GM23338 (cell line): Measurements from ENCODE around the gene CNST. TPM values are rescaled to one million over a fixed set of nuclear protein-coding genes. Genes with fewer than 3 reads are reported as not detected.

Experiments
- ATAC-seq: fragments of 200-7000 bp; cut with Tn5 transposase; 3 replicates; pipeline ENCODE4 v1.9.1; 2020
- DNase-seq: peaks from one replicate; pipeline ENCODE4 v3.0.0-alpha.2; 2015; ENCODE audit warnings: low spot score
- H2AFZ ChIP-seq: fragments of 200-600 bp; sonication (generic); 2 replicates; pipeline ENCODE4 v1.8.0; 2016; ENCODE audit warnings: antibody characterized with exemption, mild to moderate bottlenecking, moderate library complexity
- H3F3A ChIP-seq: fragments of 200-600 bp; sonication (generic); replicated peaks from 2 replicates; pipeline ENCODE4 v1.8.0; 2017; ENCODE audit warnings: antibody characterized with exemption, mixed run types, low read depth
- H3K27ac ChIP-seq: fragments of 200-600 bp; sonication (generic); 2 replicates; pipeline ENCODE4 v1.6.1; 2016; ENCODE audit warnings: low read depth
- H3K27me3 ChIP-seq: fragments of 200-600 bp; sonication (generic); 2 replicates; pipeline ENCODE4 v1.8.0; 2016; ENCODE audit warnings: mild to moderate bottlenecking, mixed run types, moderate library complexity; ENCODE audit not compliant: insufficient read depth
- H3K36me3 ChIP-seq: fragments of 200-600 bp; sonication (generic); 2 replicates; pipeline ENCODE4 v1.8.0; 2016; ENCODE audit warnings: mild to moderate bottlenecking; ENCODE audit not compliant: insufficient read depth
- H3K4me1 ChIP-seq: fragments of 200-600 bp; sonication (generic); 2 replicates; pipeline ENCODE4 v1.8.0; 2016; ENCODE audit warnings: mild to moderate bottlenecking, moderate library complexity; ENCODE audit not compliant: insufficient read depth
- H3K4me2 ChIP-seq: fragments of 200-600 bp; sonication (generic); 2 replicates; pipeline ENCODE4 v1.7.1; 2017; ENCODE audit warnings: mixed run types
- H3K4me3 ChIP-seq: fragments of 200-600 bp; sonication (generic); 2 replicates; pipeline ENCODE4 v1.6.1; 2016; ENCODE audit warnings: mixed run types
- H3K79me2 ChIP-seq: fragments of 200-600 bp; sonication (generic); replicated peaks from 2 replicates; pipeline ENCODE4 v1.8.0; 2017; ENCODE audit warnings: mild to moderate bottlenecking; ENCODE audit not compliant: insufficient read depth
- H3K9me2 ChIP-seq: fragments of 200-600 bp; sonication (generic); 2 replicates; pipeline ENCODE4 v1.8.0; 2017; ENCODE audit not compliant: insufficient read depth
- H4K20me1 ChIP-seq: fragments of 200-600 bp; sonication (generic); replicated peaks from 2 replicates; pipeline ENCODE4 v1.8.0; 2017; ENCODE audit warnings: mild to moderate bottlenecking; ENCODE audit not compliant: insufficient read depth
- H3K27ac Mint-ChIP-seq: 2 replicates; pipeline ENCODE4 v1.8.0; 2020; ENCODE audit warnings: inconsistent platforms, mild to moderate bottlenecking, moderate library complexity, mixed read lengths
- H3K27me3 Mint-ChIP-seq: 3 replicates; pipeline ENCODE4 v1.8.0; 2022; ENCODE audit warnings: low read depth, mild to moderate bottlenecking, moderate library complexity, mixed read lengths, inconsistent platforms; ENCODE audit not compliant: insufficient read depth, poor library complexity
- H3K36me3 Mint-ChIP-seq: 3 replicates; pipeline ENCODE4 v1.8.0; 2021; ENCODE audit warnings: low read depth, mild to moderate bottlenecking, inconsistent platforms, moderate library complexity, mixed read lengths
- H3K4me1 Mint-ChIP-seq: 3 replicates; pipeline ENCODE4 v1.8.0; 2020; ENCODE audit warnings: mild to moderate bottlenecking, inconsistent platforms, mixed read lengths
- H3K4me3 Mint-ChIP-seq: 3 replicates; pipeline ENCODE4 v1.8.0; 2021; ENCODE audit warnings: moderate library complexity, mild to moderate bottlenecking, inconsistent platforms, mixed read lengths
- H3K9me3 Mint-ChIP-seq: 3 replicates; pipeline ENCODE4 v1.8.0; 2020; ENCODE audit warnings: moderate library complexity, mild to moderate bottlenecking, inconsistent platforms, mixed read lengths
- CREB1 ChIP-seq: fragments of 250-450 bp; sonication (Bioruptor Pico); IDR thresholded peaks from 2 replicates; pipeline ENCODE4 v1.5.0; 2020; ENCODE audit warnings: low read depth, mild to moderate bottlenecking, moderate library complexity
- CTCF ChIP-seq, 2 experiments: fragments of 200-600 bp in 1 of 2; sonication (generic) in 1 of 2; conservative IDR thresholded peaks; 2 replicates each; pipeline versions ENCODE4 v1.5.1 to v1.6.1; 2016 to 2017; ENCODE audit warnings: antibody characterized with exemption in 2 of 2, low read depth in 2 of 2, mild to moderate bottlenecking in 2 of 2, moderate library complexity in 1 of 2
- ETS1 ChIP-seq: IDR thresholded peaks from 2 replicates; pipeline ENCODE4 v1.6.1; 2016; ENCODE audit warnings: antibody characterized with exemption
- NANOG ChIP-seq: IDR thresholded peaks from 2 replicates; pipeline ENCODE4 v1.6.1; 2016; ENCODE audit warnings: antibody characterized with exemption, borderline replicate concordance
- POLR2AphosphoS5 ChIP-seq: IDR thresholded peaks from 2 replicates; pipeline ENCODE4 v1.6.1; 2016; ENCODE audit warnings: antibody characterized with exemption, low read depth
- REST ChIP-seq: IDR thresholded peaks from one replicate; pipeline ENCODE4 v1.6.1; 2018; ENCODE audit warnings: antibody characterized with exemption; ENCODE audit not compliant: unreplicated experiment
- ZNF114 ChIP-seq: fragments of 250-450 bp; sonication (Bioruptor Pico); IDR thresholded peaks from 2 replicates; pipeline ENCODE4 v1.5.0; 2020; ENCODE audit warnings: mild to moderate bottlenecking, moderate library complexity
- ZNF331 ChIP-seq: fragments of 250-450 bp; sonication (Bioruptor Pico); IDR thresholded peaks from 2 replicates; pipeline ENCODE4 v1.5.0; 2020; ENCODE audit warnings: low read depth, mild to moderate bottlenecking, moderate library complexity
- ZNF462 ChIP-seq: fragments of 250-450 bp; sonication (Bioruptor Pico); IDR thresholded peaks from 2 replicates; pipeline ENCODE4 v1.5.0; 2020; ENCODE audit warnings: mild to moderate bottlenecking, moderate library complexity
- polyA plus RNA-seq: library from polyadenylated mRNA; unstranded; fragments of >200 nt; fragmentation: Nextera tagmentation; extraction: Ambion mirVana; gene quantifications from 2 replicates; pipeline ENCODE4 v1.2.1, GENCODE V29; 2016
- total RNA-seq: library from RNA; depleted of rRNA; stranded (reverse); fragments of >200 nt; shearing (Covaris generic); gene quantifications from 2 replicates; pipeline ENCODE4 v1.2.3, GENCODE V29; 2014

Gene CNST
- total and polyA plus RNA-seq, 2 experiments from 2014 or later = 8.1 to 17.6 TPM

GRCh38 chr1:246640747-246641146 is 74.5 kb downstream of the CNST start:
- Histone ChIP-seq H3K9me2 (no peaks in the 10 kb centered on the region), H3K27ac (no peak overlapping the region), H3K79me2 (no peaks in the 10 kb centered on the region; the same call in 1 of the 2 replicates), H3F3A (no peaks in the 10 kb centered on the region), H3K36me3 (no peaks in the 10 kb centered on the region), H3K27me3 (no peaks in the 10 kb centered on the region), H3K4me3 (no peak overlapping the region), H2AFZ (no peak overlapping the region), H4K20me1 (no peaks in the 10 kb centered on the region), H3K4me1 (no peaks in the 10 kb centered on the region), H3K4me2 (no peak overlapping the region)
- no peak for DNase-seq
- Mint-ChIP-seq H3K4me1 (no peaks in the 10 kb centered on the region), H3K4me3 (no peak overlapping the region), H3K9me3 (peaks cover 5% of the 10 kb centered on the region; the same call in 2 of the 3 replicates), H3K27ac (no peak overlapping the region), H3K27me3 (peaks cover 6% of the 10 kb centered on the region), H3K36me3 (peaks cover 23% of the 10 kb centered on the region)
- ATAC-seq = no peak
- TF ChIP-seq CREB1 (CRISPR knock-in tag) = no peak
- TF ChIP-seq CTCF (conservative IDR thresholded peaks at IDR 0.05; ENCODE audit: low read depth in 2 of 2) = no peak

GRCh38 chr1:246641394-246641793 is 75.1 kb downstream of the CNST start:
- Histone ChIP-seq H3K4me3 (no peak overlapping the region), H3K27ac (no peak overlapping the region), H3K4me2 (no peak overlapping the region), H2AFZ (no peak overlapping the region), H3K4me1 (peaks cover under 1% of the 10 kb centered on the region; the same call in 1 of the 2 replicates), H3K79me2 (no peaks in the 10 kb centered on the region; the same call in 1 of the 2 replicates), H3F3A (no peaks in the 10 kb centered on the region), H3K36me3 (no peaks in the 10 kb centered on the region), H3K27me3 (no peaks in the 10 kb centered on the region), H3K9me2 (no peaks in the 10 kb centered on the region), H4K20me1 (no peaks in the 10 kb centered on the region)
- H3K27ac Mint-ChIP-seq = no peak overlapping the region
- no peak for ATAC-seq
- no peak overlapping the region for H3K4me3 Mint-ChIP-seq
- DNase-seq = no peak
- peaks cover 7% of the 10 kb centered on the region for H3K27me3 Mint-ChIP-seq
- no peaks in the 10 kb centered on the region for H3K4me1 Mint-ChIP-seq
- H3K36me3 Mint-ChIP-seq = peaks cover 25% of the 10 kb centered on the region
- H3K9me3 Mint-ChIP-seq = peaks cover 5% of the 10 kb centered on the region; the same call in 2 of the 3 replicates
- no peak for TF ChIP-seq ETS1
- no peak for TF ChIP-seq ZNF114 (CRISPR knock-in tag)
- no peak for TF ChIP-seq REST
- TF ChIP-seq POLR2AphosphoS5 = no peak
- no peak for TF ChIP-seq NANOG
- TF ChIP-seq ZNF462 = no peak
- no peak for TF ChIP-seq ZNF331
